ENCODE results near the gene INVS.

DNA sequence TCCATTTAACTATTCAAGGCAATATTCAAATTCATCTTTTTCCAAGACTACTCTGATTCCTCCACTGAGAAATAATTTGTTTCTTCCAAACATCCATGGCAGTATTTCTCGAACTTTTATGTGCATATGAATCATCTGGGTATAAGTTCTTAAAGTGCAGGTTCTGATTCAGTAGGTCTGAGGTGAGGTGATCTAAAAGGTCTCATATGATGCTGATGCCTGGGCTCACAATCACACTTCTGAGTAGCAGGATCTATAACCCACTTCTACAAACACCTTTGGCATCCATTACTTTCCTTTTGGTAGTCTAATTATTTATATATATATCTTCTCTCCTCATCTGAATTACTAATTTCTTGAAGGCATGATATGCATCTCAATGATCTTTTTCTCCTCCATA lies 7.4 kb upstream of the INVS start:
- TF ChIP-seq, protein P1, sequence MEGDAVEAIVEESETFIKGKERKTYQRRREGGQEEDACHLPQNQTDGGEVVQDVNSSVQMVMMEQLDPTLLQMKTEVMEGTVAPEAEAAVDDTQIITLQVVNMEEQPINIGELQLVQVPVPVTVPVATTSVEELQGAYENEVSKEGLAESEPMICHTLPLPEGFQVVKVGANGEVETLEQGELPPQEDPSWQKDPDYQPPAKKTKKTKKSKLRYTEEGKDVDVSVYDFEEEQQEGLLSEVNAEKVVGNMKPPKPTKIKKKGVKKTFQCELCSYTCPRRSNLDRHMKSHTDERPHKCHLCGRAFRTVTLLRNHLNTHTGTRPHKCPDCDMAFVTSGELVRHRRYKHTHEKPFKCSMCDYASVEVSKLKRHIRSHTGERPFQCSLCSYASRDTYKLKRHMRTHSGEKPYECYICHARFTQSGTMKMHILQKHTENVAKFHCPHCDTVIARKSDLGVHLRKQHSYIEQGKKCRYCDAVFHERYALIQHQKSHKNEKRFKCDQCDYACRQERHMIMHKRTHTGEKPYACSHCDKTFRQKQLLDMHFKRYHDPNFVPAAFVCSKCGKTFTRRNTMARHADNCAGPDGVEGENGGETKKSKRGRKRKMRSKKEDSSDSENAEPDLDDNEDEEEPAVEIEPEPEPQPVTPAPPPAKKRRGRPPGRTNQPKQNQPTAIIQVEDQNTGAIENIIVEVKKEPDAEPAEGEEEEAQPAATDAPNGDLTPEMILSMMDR (IDR thresholded peaks at IDR 0.05) = no peak
- no peak for TF ChIP-seq EZH2 (IDR thresholded peaks at IDR 0.05; ENCODE audit: borderline replicate concordance, insufficient read depth, low read depth, low read length, poor library complexity, severe bottlenecking)
